SK-N-SH (cell line): Measurements from ENCODE around the gene OSBPL5. TPM values are rescaled to one million over a fixed set of nuclear protein-coding genes. Genes with fewer than 3 reads are reported as not detected.

Experiments used
- CTCF ChIA-PET: fragments of 300-600, 350-600 bp; formaldehyde crosslinking; extraction: SDS; loops from one replicate; lab custom pipeline; 2021; lab: Yijun Ruan, JAX
- POLR2A ChIA-PET: fragments of 350-600 bp; sonication (Branson Sonifier 250); formaldehyde crosslinking; extraction: SDS; loops from one replicate; lab custom pipeline; 2020; ENCODE audit warnings: antibody characterized with exemption, inconsistent platforms; lab: Yijun Ruan, JAX
- DNase-seq: peaks from one replicate; pipeline ENCODE4 v3.0.0; 2012
- H2AFZ ChIP-seq: fragments of 200-600 bp; sonication (generic); 2 replicates; pipeline ENCODE4 v1.8.1; 2016; ENCODE audit warnings: antibody characterized with exemption, mild to moderate bottlenecking, low read depth
- H3F3A ChIP-seq: fragments of 200-600 bp; sonication (generic); replicated peaks from 2 replicates; pipeline ENCODE3; 2016; ENCODE audit warnings: antibody characterized with exemption, mild to moderate bottlenecking; ENCODE audit not compliant: insufficient read depth
- H3K27ac ChIP-seq, 2 experiments: fragments of 200-500 bp in 1 of 2; fragments of 200-600 bp in 1 of 2; sonication (Bioruptor generic) in 1 of 2; sonication (generic), shearing (Covaris generic) in 1 of 2; 2 replicates each; pipeline versions ENCODE4 v1.5.1 to v1.6.1; 2014 to 2016; ENCODE audit warnings: low read depth in 2 of 2, inconsistent platforms in 1 of 2, low read length in 1 of 2, mild to moderate bottlenecking in 1 of 2, mixed read lengths in 1 of 2
- H3K27me3 ChIP-seq: fragments of 200-600 bp; sonication (generic), shearing (Covaris generic); 2 replicates; pipeline ENCODE4 v1.6.1; 2016; ENCODE audit warnings: mixed run types; ENCODE audit not compliant: insufficient read depth
- H3K36me3 ChIP-seq, 2 experiments: fragments of 200-500 bp in 1 of 2; fragments of 200-600 bp in 1 of 2; sonication (Bioruptor generic) in 1 of 2; sonication (generic) in 1 of 2; replicated peaks in 1 of 2; 2 replicates each; pipeline versions ENCODE3 to v1.5.1; 2014 to 2016; ENCODE audit warnings: low read length in 1 of 2, mild to moderate bottlenecking in 1 of 2; ENCODE audit not compliant: insufficient read depth in 2 of 2, control insufficient read depth in 1 of 2
- H3K4me1 ChIP-seq, 2 experiments: fragments of 200-500 bp in 1 of 2; fragments of 200-600 bp in 1 of 2; sonication (Bioruptor generic) in 1 of 2; sonication (generic), shearing (Covaris generic) in 1 of 2; 2 replicates each; pipeline versions ENCODE4 v1.5.1 to v1.6.1; 2014 to 2016; ENCODE audit warnings: low read depth in 1 of 2, low read length in 1 of 2, mixed run types in 1 of 2; ENCODE audit not compliant: insufficient read depth in 2 of 2, control insufficient read depth in 1 of 2
- H3K4me2 ChIP-seq: fragments of 200-600 bp; sonication (generic), shearing (Covaris generic); 2 replicates; pipeline ENCODE4 v1.6.1; 2017; ENCODE audit warnings: mixed run types
- H3K4me3 ChIP-seq, 2 experiments: fragments of 200-500 bp in 1 of 2; fragments of 200-600 bp in 1 of 2; sonication (Bioruptor generic) in 1 of 2; sonication (generic), shearing (Covaris generic) in 1 of 2; 2 replicates each; pipeline versions ENCODE4 v1.5.1 to v1.8.1; 2014 to 2016; ENCODE audit warnings: low read depth in 2 of 2, inconsistent platforms in 1 of 2, low read length in 1 of 2, mild to moderate bottlenecking in 1 of 2, mixed read lengths in 1 of 2, moderate library complexity in 1 of 2
- H3K79me2 ChIP-seq: fragments of 200-600 bp; sonication (generic); 2 replicates; pipeline ENCODE4 v1.8.1; 2017; ENCODE audit warnings: mild to moderate bottlenecking; ENCODE audit not compliant: insufficient read depth
- H3K9ac ChIP-seq: fragments of 200-600 bp; sonication (generic); 2 replicates; pipeline ENCODE4 v1.6.1; 2017; ENCODE audit warnings: mixed run types
- H3K9me2 ChIP-seq: fragments of 200-600 bp; sonication (generic); 2 replicates; pipeline ENCODE4 v1.6.1; 2017; ENCODE audit warnings: mixed run types
- H3K9me3 ChIP-seq: fragments of 200-600 bp; sonication (generic); 2 replicates; pipeline ENCODE4 v1.6.1; 2017; ENCODE audit warnings: mixed run types, mild to moderate bottlenecking, moderate library complexity
- H4K20me1 ChIP-seq: fragments of 200-600 bp; sonication (generic); 2 replicates; pipeline ENCODE4 v1.6.1; 2017; ENCODE audit warnings: mild to moderate bottlenecking, mixed run types; ENCODE audit not compliant: insufficient read depth
- CHD2 ChIP-seq: fragments of 150-350 bp; IDR thresholded peaks from 2 replicates; pipeline ENCODE4 v1.6.1; 2018; ENCODE audit warnings: low read length; ENCODE audit not compliant: partially characterized antibody
- EZH2phosphoT487 ChIP-seq: fragments of 200-600 bp; sonication (generic); IDR thresholded peaks from 2 replicates; pipeline ENCODE4 v1.6.1; 2017; ENCODE audit warnings: low read depth, mixed run types, mild to moderate bottlenecking, antibody characterized with exemption, moderate library complexity, borderline replicate concordance
- FOSL2 ChIP-seq: IDR thresholded peaks from 2 replicates; pipeline ENCODE4 v1.4.0; 2012; ENCODE audit warnings: low read depth, mild to moderate bottlenecking, moderate library complexity, borderline replicate concordance
- FOXM1 ChIP-seq: IDR thresholded peaks from 2 replicates; pipeline ENCODE4 v1.4.0; 2012; ENCODE audit warnings: low read depth, mild to moderate bottlenecking
- GABPA ChIP-seq: IDR thresholded peaks from 2 replicates; pipeline ENCODE4 v1.4.0; 2012; ENCODE audit warnings: low read depth, mild to moderate bottlenecking
- JUND ChIP-seq: IDR thresholded peaks from 2 replicates; pipeline ENCODE4 v1.4.0; 2012
- MEF2A ChIP-seq: IDR thresholded peaks from 2 replicates; pipeline ENCODE4 v1.4.0; 2012; ENCODE audit warnings: low read depth, borderline replicate concordance
- NRF1 ChIP-seq: IDR thresholded peaks from 2 replicates; pipeline ENCODE4 v1.6.1; 2012; ENCODE audit warnings: low read depth, mild to moderate bottlenecking, low read length
- POLR2AphosphoS5 ChIP-seq: IDR thresholded peaks from 2 replicates; pipeline ENCODE4 v1.6.1; 2012; ENCODE audit warnings: low read depth, low read length
- RAD21 ChIP-seq: IDR thresholded peaks from 2 replicates; pipeline ENCODE4 v1.6.1; 2012; ENCODE audit warnings: mild to moderate bottlenecking, low read length
- TAF1 ChIP-seq: IDR thresholded peaks from 2 replicates; pipeline ENCODE4 v1.6.1; 2012; ENCODE audit warnings: low read depth, mild to moderate bottlenecking, low read length, moderate library complexity, borderline replicate concordance
- TCF12 ChIP-seq: IDR thresholded peaks from 2 replicates; pipeline ENCODE4 v1.4.0; 2012
- WGBS: methylation state at CpG from one replicate; pipeline ENCODE4 v1.1.6; 2017; ENCODE audit warnings: low lambda C conversion rate; 5-methylcytosine and 5-hydroxymethylcytosine counted together
- polyA plus RNA-seq, 3 experiments: library from polyadenylated mRNA; depleted of rRNA; stranded (reverse); fragments of >200 nt; gene quantifications; 2 replicates each; pipeline ENCODE4 v1.2.3, GENCODE V29; 2012
- TF ChIP-seq, protein P1 (sequence below): IDR thresholded peaks from 2 replicates; pipeline ENCODE4 v1.4.0; 2012; ENCODE audit warnings: low read depth
- TF ChIP-seq, protein P2 (sequence below): fragments of 200-600 bp; sonication (generic); IDR thresholded peaks from 2 replicates; pipeline ENCODE4 v1.6.1; 2017; ENCODE audit warnings: antibody characterized with exemption, mild to moderate bottlenecking, moderate library complexity
- TF ChIP-seq, protein P3 (sequence below): IDR thresholded peaks from 2 replicates; pipeline ENCODE4; 2012
- TF ChIP-seq, protein P4 (sequence below): fragments of 150-350 bp; IDR thresholded peaks from 2 replicates; pipeline ENCODE4 v1.6.1; 2017; ENCODE audit warnings: antibody characterized with exemption, low read length, low read depth, borderline replicate concordance
- TF ChIP-seq, protein P5 (sequence below): IDR thresholded peaks from 2 replicates; pipeline ENCODE4 v1.6.1; 2012; ENCODE audit warnings: mild to moderate bottlenecking, low read depth, low read length, moderate library complexity
- TF ChIP-seq, protein P6 (sequence below): fragments of 150-350 bp; IDR thresholded peaks from 2 replicates; pipeline ENCODE4 v1.6.1; 2016; ENCODE audit warnings: mild to moderate bottlenecking, low read depth, low read length

OSBPL5 gene
- polyA plus RNA-seq, 1 of the 3 experiments (the other 2 are of a cell fraction), result 10.9 TPM

DNA sequence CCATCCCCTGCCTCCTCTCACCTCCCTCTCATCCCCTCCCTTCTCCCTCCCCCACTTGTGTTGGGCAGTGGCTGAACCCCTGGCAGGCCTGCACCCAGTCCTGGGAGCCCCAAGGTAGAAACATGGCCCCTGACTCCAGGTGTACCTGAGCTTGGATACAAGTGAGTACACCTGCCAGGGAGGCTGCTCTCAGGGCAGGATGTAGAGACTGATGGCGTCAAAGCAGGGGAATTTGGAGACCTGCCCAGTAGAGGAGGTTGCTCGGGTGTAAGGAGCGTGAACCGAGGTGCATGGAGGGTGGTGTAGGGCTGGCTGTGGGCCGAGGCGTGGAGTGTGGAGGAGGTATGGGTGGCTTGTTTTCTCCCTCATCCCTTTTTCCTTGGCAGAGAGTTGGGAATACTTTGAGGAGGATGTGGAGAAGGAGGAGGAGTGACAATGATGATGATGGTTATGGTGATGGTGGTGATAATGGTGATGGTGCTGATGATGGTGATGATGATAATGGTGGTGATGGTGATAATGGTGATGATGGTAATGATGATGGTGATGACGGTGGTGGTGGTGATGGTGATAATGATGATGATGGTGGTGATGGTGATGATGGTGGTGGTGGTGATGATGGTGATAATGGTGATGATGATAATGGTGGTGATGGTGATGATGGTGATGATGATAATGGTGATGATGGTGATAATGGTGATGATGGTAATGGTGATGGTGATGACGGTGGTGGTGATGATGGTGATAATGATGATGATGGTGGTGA lies 41.2 kb upstream of the OSBPL5 start:
- no peak for TF ChIP-seq TAF1
- no peak for TF ChIP-seq EZH2phosphoT487
- TF ChIP-seq, protein P1, sequence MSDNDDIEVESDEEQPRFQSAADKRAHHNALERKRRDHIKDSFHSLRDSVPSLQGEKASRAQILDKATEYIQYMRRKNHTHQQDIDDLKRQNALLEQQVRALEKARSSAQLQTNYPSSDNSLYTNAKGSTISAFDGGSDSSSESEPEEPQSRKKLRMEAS, result no peak
- TF ChIP-seq POLR2AphosphoS5, result no peak
- no peak for TF ChIP-seq CHD2
- no peak for TF ChIP-seq NRF1
- TF ChIP-seq, protein P2, sequence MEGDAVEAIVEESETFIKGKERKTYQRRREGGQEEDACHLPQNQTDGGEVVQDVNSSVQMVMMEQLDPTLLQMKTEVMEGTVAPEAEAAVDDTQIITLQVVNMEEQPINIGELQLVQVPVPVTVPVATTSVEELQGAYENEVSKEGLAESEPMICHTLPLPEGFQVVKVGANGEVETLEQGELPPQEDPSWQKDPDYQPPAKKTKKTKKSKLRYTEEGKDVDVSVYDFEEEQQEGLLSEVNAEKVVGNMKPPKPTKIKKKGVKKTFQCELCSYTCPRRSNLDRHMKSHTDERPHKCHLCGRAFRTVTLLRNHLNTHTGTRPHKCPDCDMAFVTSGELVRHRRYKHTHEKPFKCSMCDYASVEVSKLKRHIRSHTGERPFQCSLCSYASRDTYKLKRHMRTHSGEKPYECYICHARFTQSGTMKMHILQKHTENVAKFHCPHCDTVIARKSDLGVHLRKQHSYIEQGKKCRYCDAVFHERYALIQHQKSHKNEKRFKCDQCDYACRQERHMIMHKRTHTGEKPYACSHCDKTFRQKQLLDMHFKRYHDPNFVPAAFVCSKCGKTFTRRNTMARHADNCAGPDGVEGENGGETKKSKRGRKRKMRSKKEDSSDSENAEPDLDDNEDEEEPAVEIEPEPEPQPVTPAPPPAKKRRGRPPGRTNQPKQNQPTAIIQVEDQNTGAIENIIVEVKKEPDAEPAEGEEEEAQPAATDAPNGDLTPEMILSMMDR, result no peak
- TF ChIP-seq FOXM1, result no peak
- TF ChIP-seq, protein P3, sequence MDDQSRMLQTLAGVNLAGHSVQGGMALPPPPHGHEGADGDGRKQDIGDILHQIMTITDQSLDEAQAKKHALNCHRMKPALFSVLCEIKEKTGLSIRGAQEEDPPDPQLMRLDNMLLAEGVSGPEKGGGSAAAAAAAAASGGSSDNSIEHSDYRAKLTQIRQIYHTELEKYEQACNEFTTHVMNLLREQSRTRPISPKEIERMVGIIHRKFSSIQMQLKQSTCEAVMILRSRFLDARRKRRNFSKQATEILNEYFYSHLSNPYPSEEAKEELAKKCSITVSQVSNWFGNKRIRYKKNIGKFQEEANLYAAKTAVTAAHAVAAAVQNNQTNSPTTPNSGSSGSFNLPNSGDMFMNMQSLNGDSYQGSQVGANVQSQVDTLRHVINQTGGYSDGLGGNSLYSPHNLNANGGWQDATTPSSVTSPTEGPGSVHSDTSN, result no peak
- no peak for TF ChIP-seq RAD21
- TF ChIP-seq FOSL2, result no peak
- TF ChIP-seq, protein P4, sequence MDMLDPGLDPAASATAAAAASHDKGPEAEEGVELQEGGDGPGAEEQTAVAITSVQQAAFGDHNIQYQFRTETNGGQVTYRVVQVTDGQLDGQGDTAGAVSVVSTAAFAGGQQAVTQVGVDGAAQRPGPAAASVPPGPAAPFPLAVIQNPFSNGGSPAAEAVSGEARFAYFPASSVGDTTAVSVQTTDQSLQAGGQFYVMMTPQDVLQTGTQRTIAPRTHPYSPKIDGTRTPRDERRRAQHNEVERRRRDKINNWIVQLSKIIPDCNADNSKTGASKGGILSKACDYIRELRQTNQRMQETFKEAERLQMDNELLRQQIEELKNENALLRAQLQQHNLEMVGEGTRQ, result no peak
- TF ChIP-seq TCF12, result no peak
- TF ChIP-seq, protein P5, sequence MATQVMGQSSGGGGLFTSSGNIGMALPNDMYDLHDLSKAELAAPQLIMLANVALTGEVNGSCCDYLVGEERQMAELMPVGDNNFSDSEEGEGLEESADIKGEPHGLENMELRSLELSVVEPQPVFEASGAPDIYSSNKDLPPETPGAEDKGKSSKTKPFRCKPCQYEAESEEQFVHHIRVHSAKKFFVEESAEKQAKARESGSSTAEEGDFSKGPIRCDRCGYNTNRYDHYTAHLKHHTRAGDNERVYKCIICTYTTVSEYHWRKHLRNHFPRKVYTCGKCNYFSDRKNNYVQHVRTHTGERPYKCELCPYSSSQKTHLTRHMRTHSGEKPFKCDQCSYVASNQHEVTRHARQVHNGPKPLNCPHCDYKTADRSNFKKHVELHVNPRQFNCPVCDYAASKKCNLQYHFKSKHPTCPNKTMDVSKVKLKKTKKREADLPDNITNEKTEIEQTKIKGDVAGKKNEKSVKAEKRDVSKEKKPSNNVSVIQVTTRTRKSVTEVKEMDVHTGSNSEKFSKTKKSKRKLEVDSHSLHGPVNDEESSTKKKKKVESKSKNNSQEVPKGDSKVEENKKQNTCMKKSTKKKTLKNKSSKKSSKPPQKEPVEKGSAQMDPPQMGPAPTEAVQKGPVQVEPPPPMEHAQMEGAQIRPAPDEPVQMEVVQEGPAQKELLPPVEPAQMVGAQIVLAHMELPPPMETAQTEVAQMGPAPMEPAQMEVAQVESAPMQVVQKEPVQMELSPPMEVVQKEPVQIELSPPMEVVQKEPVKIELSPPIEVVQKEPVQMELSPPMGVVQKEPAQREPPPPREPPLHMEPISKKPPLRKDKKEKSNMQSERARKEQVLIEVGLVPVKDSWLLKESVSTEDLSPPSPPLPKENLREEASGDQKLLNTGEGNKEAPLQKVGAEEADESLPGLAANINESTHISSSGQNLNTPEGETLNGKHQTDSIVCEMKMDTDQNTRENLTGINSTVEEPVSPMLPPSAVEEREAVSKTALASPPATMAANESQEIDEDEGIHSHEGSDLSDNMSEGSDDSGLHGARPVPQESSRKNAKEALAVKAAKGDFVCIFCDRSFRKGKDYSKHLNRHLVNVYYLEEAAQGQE, result no peak
- TF ChIP-seq JUND, result no peak
- TF ChIP-seq GABPA, result no peak
- TF ChIP-seq MEF2A, result no peak
- TF ChIP-seq, protein P6, sequence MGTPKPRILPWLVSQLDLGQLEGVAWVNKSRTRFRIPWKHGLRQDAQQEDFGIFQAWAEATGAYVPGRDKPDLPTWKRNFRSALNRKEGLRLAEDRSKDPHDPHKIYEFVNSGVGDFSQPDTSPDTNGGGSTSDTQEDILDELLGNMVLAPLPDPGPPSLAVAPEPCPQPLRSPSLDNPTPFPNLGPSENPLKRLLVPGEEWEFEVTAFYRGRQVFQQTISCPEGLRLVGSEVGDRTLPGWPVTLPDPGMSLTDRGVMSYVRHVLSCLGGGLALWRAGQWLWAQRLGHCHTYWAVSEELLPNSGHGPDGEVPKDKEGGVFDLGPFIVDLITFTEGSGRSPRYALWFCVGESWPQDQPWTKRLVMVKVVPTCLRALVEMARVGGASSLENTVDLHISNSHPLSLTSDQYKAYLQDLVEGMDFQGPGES, result no peak
- TF ChIP-seq, all 33 proteins: peak for 0
- ChIA-PET POLR2A (no interaction called here), CTCF (interaction anchor here (0.9 kb wide), 1 partner anchor 115 kb away, joined by 3 read pairs; no protein-coding TSS in a partner anchor)
- H3K4me1 ChIP-seq, result peaks cover 0 to 23% of the 10 kb centered on the region in 2 experiments; a peak in 1 of 4 replicates
- no peaks in the 10 kb centered on the region for H4K20me1 ChIP-seq
- H3K9me2 ChIP-seq, result no peaks in the 10 kb centered on the region
- no peak overlapping the region for H3K9ac ChIP-seq
- no peaks in the 10 kb centered on the region for H3K36me3 ChIP-seq
- no peaks in the 10 kb centered on the region for H3K79me2 ChIP-seq
- H3K27ac ChIP-seq, result no peak overlapping the region
- DNase-seq, result no peak
- H3K9me3 ChIP-seq, result peaks cover 5% of the 10 kb centered on the region; the same call in 1 of the 2 replicates
- H3K4me3 ChIP-seq, result no peak overlapping the region
- H2AFZ ChIP-seq, result no peak overlapping the region
- no peaks in the 10 kb centered on the region for H3F3A ChIP-seq
- WGBS, result 62% methylated on average over 8 of the region's 8 CpGs
- no peak overlapping the region for H3K4me2 ChIP-seq
- H3K27me3 ChIP-seq, result peaks cover 24% of the 10 kb centered on the region
